WTC11 (cell line): Measurements from ENCODE around the gene RAMACL. TPM values are rescaled to one million over a fixed set of nuclear protein-coding genes. Genes with fewer than 3 reads are reported as not detected.

Experiments
- ATAC-seq: fragments of 200-7000 bp; cut with Tn5 transposase; 2 replicates; pipeline ENCODE4 v1.10.0; 2021; ENCODE audit warnings: mild to moderate bottlenecking, moderate library complexity
- CTCF ChIA-PET: fragments of 300-600 bp; sonication (Branson Sonifier 250); formaldehyde crosslinking; loops from one replicate; lab custom pipeline; 2021; ENCODE audit warnings: antibody characterized with exemption; lab: Charles Lee
- POLR2A ChIA-PET: fragments of 350-600 bp; sonication (Branson Sonifier 250); formaldehyde crosslinking; loops from one replicate; lab custom pipeline; 2021; ENCODE audit warnings: antibody characterized with exemption; lab: Charles Lee
- DNase-seq: peaks from one replicate; pipeline ENCODE4 v3.0.0; 2021; ENCODE audit warnings: low spot score
- H3K27ac Mint-ChIP-seq: 2 replicates; pipeline ENCODE4 v1.8.0; 2021; ENCODE audit warnings: mixed read lengths
- H3K27me3 Mint-ChIP-seq: 2 replicates; pipeline ENCODE4 v1.8.0; 2021; ENCODE audit warnings: low read depth, mild to moderate bottlenecking, moderate library complexity, mixed read lengths
- H3K36me3 Mint-ChIP-seq: 2 replicates; pipeline ENCODE4 v1.8.0; 2021; ENCODE audit warnings: mixed read lengths
- H3K4me1 Mint-ChIP-seq: 2 replicates; pipeline ENCODE4 v1.8.0; 2022; ENCODE audit warnings: mixed read lengths
- H3K4me3 Mint-ChIP-seq: 2 replicates; pipeline ENCODE4 v1.8.0; 2021; ENCODE audit warnings: mild to moderate bottlenecking, moderate library complexity, mixed read lengths
- H3K9me3 Mint-ChIP-seq: 2 replicates; pipeline ENCODE4 v1.8.0; 2021; ENCODE audit warnings: mixed read lengths
- EMX1 ChIP-seq: fragments of 250-450 bp; sonication (Bioruptor Pico); IDR thresholded peaks from 2 replicates; pipeline ENCODE4 v1.8.0; 2021; ENCODE audit warnings: mild to moderate bottlenecking
- FOXK1 ChIP-seq: sonication (generic); formaldehyde crosslinking; IDR thresholded peaks from 2 replicates; pipeline ENCODE4 v1.8.0; 2022; ENCODE audit warnings: mild to moderate bottlenecking, moderate library complexity, missing genetic modification reagents
- NR1H2 ChIP-seq: sonication (generic); formaldehyde crosslinking; IDR thresholded peaks from 2 replicates; pipeline ENCODE4 v1.9.0; 2021; ENCODE audit warnings: mild to moderate bottlenecking, moderate library complexity, missing genetic modification reagents
- NR3C1 ChIP-seq: sonication (generic); formaldehyde crosslinking; conservative IDR thresholded peaks from 2 replicates; pipeline ENCODE4 v1.8.1; 2023; ENCODE audit warnings: low read depth, mild to moderate bottlenecking, missing genetic modification reagents
- RORB ChIP-seq: fragments of 250-450 bp; sonication (Bioruptor Pico); IDR thresholded peaks from 2 replicates; pipeline ENCODE4 v1.9.0; 2021; ENCODE audit warnings: mild to moderate bottlenecking
- SP1 ChIP-seq: sonication (generic); formaldehyde crosslinking; conservative IDR thresholded peaks from 2 replicates; pipeline ENCODE4 v1.8.1; 2022; ENCODE audit warnings: missing genetic modification reagents
- TEAD4 ChIP-seq: sonication (generic); formaldehyde crosslinking; IDR thresholded peaks from 2 replicates; pipeline ENCODE4 v1.8.0; 2022; ENCODE audit warnings: mild to moderate bottlenecking, missing genetic modification reagents
- total RNA-seq: library from RNA; stranded (reverse); gene quantifications from 3 replicates; pipeline ENCODE4 v1.2.3, GENCODE V29; 2021
- TF ChIP-seq, protein P1 (sequence below): sonication (generic); formaldehyde crosslinking; IDR thresholded peaks from 2 replicates; pipeline ENCODE4 v1.8.1; 2023; ENCODE audit warnings: mild to moderate bottlenecking, missing genetic modification reagents, borderline replicate concordance
- TF ChIP-seq, protein P2 (sequence below): sonication (generic); formaldehyde crosslinking; IDR thresholded peaks from 2 replicates; pipeline ENCODE4 v1.8.0; 2022; ENCODE audit warnings: mild to moderate bottlenecking, missing genetic modification reagents
- TF ChIP-seq, protein P3 (sequence below): sonication (generic); formaldehyde crosslinking; IDR thresholded peaks from 2 replicates; pipeline ENCODE4 v1.8.0; 2022; ENCODE audit warnings: mild to moderate bottlenecking, missing genetic modification reagents
- TF ChIP-seq, protein P4 (sequence below): fragments of 250-450 bp; sonication (Bioruptor Pico); IDR thresholded peaks from 2 replicates; pipeline ENCODE4 v1.9.0; 2021; ENCODE audit warnings: mild to moderate bottlenecking, borderline replicate concordance
- TF ChIP-seq, protein P5 (sequence below): sonication (generic); formaldehyde crosslinking; IDR thresholded peaks from 2 replicates; pipeline ENCODE4 v1.8.0; 2023; ENCODE audit warnings: missing genetic modification reagents, mild to moderate bottlenecking, borderline replicate concordance
- TF ChIP-seq, protein P6 (sequence below): sonication (generic); formaldehyde crosslinking; IDR thresholded peaks from 2 replicates; pipeline ENCODE4 v1.8.1; 2023; ENCODE audit warnings: mild to moderate bottlenecking, missing genetic modification reagents, moderate library complexity

Gene RAMACL
- total RNA-seq, 1 experiment from 2014 or later: 0.79 TPM

DNA sequence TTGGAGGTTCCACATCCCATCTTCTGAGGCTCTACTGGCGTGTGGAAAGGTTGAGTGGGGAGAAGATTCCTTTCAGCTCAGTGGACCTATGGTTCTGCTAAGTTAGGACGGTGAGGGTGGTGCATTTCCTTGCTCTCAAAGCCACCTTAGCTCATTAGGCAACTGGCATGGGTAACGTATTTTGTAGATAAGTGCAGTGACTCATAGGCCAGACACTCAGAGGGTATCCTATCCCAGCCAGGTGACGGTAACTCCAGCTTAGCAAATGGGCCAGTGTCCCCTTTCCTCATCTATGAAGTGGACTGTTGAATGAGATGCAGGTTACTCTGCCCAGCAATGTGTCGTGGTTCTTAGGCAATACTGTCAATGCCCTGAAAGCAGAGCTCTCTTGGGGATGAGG is 36.8 kb upstream of the RAMACL start:
- ChIA-PET POLR2A (no interaction called here), CTCF (no interaction called here)
- DNase-seq (no peak), ATAC-seq (no peak)
- peaks cover 19% of the 10 kb centered on the region for H3K27me3 Mint-ChIP-seq
- no peak overlapping the region for H3K4me3 Mint-ChIP-seq
- H3K36me3 Mint-ChIP-seq: peaks cover 8% of the 10 kb centered on the region
- TF ChIP-seq FOXK1 (CRISPR knock-in tag) (no peak), TEAD4 (CRISPR knock-in tag) (no peak)
- TF ChIP-seq, protein P1, sequence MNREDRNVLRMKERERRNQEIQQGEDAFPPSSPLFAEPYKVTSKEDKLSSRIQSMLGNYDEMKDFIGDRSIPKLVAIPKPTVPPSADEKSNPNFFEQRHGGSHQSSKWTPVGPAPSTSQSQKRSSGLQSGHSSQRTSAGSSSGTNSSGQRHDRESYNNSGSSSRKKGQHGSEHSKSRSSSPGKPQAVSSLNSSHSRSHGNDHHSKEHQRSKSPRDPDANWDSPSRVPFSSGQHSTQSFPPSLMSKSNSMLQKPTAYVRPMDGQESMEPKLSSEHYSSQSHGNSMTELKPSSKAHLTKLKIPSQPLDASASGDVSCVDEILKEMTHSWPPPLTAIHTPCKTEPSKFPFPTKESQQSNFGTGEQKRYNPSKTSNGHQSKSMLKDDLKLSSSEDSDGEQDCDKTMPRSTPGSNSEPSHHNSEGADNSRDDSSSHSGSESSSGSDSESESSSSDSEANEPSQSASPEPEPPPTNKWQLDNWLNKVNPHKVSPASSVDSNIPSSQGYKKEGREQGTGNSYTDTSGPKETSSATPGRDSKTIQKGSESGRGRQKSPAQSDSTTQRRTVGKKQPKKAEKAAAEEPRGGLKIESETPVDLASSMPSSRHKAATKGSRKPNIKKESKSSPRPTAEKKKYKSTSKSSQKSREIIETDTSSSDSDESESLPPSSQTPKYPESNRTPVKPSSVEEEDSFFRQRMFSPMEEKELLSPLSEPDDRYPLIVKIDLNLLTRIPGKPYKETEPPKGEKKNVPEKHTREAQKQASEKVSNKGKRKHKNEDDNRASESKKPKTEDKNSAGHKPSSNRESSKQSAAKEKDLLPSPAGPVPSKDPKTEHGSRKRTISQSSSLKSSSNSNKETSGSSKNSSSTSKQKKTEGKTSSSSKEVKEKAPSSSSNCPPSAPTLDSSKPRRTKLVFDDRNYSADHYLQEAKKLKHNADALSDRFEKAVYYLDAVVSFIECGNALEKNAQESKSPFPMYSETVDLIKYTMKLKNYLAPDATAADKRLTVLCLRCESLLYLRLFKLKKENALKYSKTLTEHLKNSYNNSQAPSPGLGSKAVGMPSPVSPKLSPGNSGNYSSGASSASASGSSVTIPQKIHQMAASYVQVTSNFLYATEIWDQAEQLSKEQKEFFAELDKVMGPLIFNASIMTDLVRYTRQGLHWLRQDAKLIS: no peak
- H3K9me3 Mint-ChIP-seq: no peaks in the 10 kb centered on the region
- H3K27ac Mint-ChIP-seq: no peak overlapping the region
- H3K4me1 Mint-ChIP-seq: peaks cover 60% of the 10 kb centered on the region

DNA sequence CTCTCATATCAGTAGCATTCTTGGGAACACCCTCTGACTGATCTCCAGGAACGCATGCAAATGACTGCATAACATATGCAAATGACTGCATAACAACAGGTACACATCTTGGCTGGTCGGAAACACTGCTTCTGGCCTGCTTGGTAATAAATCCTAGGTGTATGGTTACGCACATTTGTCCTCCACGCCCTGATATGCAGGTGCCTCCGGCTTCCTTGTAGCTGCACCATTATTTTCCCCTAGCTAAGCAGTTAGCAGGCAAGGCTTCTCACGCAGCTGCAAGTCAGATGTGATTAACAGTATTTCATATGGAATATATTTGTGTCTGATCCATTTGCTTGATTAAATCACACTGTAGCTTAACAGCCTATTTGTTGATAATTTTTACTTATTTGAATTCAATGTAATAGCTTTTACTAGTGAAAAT is 34.6 kb upstream of the RAMACL start:
- Mint-ChIP-seq H3K36me3 (peaks cover 13% of the 10 kb centered on the region), H3K4me3 (0 out of 2 replicates have a peak overlapping the region, but pooled peaks have one; percentile 4), H3K27ac (peak overlapping the region; percentile 87; the same call in 1 of the 2 replicates)
- POLR2A ChIA-PET: no interaction called here
- TF ChIP-seq RORB (CRISPR knock-in tag): no peak
- TF ChIP-seq, protein P2, sequence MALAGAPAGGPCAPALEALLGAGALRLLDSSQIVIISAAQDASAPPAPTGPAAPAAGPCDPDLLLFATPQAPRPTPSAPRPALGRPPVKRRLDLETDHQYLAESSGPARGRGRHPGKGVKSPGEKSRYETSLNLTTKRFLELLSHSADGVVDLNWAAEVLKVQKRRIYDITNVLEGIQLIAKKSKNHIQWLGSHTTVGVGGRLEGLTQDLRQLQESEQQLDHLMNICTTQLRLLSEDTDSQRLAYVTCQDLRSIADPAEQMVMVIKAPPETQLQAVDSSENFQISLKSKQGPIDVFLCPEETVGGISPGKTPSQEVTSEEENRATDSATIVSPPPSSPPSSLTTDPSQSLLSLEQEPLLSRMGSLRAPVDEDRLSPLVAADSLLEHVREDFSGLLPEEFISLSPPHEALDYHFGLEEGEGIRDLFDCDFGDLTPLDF (CRISPR knock-in tag): no peak
- TF ChIP-seq, protein P3, sequence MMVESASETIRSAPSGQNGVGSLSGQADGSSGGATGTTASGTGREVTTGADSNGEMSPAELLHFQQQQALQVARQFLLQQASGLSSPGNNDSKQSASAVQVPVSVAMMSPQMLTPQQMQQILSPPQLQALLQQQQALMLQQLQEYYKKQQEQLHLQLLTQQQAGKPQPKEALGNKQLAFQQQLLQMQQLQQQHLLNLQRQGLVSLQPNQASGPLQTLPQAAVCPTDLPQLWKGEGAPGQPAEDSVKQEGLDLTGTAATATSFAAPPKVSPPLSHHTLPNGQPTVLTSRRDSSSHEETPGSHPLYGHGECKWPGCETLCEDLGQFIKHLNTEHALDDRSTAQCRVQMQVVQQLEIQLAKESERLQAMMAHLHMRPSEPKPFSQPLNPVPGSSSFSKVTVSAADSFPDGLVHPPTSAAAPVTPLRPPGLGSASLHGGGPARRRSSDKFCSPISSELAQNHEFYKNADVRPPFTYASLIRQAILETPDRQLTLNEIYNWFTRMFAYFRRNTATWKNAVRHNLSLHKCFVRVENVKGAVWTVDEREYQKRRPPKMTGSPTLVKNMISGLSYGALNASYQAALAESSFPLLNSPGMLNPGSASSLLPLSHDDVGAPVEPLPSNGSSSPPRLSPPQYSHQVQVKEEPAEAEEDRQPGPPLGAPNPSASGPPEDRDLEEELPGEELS (CRISPR knock-in tag): no peak
- TF ChIP-seq NR1H2 (CRISPR knock-in tag): no peak
- TF ChIP-seq NR3C1 (CRISPR knock-in tag): no peak
- TF ChIP-seq SP1 (CRISPR knock-in tag): no peak
- TF ChIP-seq, protein P4, sequence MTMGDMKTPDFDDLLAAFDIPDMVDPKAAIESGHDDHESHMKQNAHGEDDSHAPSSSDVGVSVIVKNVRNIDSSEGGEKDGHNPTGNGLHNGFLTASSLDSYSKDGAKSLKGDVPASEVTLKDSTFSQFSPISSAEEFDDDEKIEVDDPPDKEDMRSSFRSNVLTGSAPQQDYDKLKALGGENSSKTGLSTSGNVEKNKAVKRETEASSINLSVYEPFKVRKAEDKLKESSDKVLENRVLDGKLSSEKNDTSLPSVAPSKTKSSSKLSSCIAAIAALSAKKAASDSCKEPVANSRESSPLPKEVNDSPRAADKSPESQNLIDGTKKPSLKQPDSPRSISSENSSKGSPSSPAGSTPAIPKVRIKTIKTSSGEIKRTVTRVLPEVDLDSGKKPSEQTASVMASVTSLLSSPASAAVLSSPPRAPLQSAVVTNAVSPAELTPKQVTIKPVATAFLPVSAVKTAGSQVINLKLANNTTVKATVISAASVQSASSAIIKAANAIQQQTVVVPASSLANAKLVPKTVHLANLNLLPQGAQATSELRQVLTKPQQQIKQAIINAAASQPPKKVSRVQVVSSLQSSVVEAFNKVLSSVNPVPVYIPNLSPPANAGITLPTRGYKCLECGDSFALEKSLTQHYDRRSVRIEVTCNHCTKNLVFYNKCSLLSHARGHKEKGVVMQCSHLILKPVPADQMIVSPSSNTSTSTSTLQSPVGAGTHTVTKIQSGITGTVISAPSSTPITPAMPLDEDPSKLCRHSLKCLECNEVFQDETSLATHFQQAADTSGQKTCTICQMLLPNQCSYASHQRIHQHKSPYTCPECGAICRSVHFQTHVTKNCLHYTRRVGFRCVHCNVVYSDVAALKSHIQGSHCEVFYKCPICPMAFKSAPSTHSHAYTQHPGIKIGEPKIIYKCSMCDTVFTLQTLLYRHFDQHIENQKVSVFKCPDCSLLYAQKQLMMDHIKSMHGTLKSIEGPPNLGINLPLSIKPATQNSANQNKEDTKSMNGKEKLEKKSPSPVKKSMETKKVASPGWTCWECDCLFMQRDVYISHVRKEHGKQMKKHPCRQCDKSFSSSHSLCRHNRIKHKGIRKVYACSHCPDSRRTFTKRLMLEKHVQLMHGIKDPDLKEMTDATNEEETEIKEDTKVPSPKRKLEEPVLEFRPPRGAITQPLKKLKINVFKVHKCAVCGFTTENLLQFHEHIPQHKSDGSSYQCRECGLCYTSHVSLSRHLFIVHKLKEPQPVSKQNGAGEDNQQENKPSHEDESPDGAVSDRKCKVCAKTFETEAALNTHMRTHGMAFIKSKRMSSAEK (CRISPR knock-in tag): no peak
- TF ChIP-seq FOXK1 (CRISPR knock-in tag): no peak
- TF ChIP-seq, protein P5, sequence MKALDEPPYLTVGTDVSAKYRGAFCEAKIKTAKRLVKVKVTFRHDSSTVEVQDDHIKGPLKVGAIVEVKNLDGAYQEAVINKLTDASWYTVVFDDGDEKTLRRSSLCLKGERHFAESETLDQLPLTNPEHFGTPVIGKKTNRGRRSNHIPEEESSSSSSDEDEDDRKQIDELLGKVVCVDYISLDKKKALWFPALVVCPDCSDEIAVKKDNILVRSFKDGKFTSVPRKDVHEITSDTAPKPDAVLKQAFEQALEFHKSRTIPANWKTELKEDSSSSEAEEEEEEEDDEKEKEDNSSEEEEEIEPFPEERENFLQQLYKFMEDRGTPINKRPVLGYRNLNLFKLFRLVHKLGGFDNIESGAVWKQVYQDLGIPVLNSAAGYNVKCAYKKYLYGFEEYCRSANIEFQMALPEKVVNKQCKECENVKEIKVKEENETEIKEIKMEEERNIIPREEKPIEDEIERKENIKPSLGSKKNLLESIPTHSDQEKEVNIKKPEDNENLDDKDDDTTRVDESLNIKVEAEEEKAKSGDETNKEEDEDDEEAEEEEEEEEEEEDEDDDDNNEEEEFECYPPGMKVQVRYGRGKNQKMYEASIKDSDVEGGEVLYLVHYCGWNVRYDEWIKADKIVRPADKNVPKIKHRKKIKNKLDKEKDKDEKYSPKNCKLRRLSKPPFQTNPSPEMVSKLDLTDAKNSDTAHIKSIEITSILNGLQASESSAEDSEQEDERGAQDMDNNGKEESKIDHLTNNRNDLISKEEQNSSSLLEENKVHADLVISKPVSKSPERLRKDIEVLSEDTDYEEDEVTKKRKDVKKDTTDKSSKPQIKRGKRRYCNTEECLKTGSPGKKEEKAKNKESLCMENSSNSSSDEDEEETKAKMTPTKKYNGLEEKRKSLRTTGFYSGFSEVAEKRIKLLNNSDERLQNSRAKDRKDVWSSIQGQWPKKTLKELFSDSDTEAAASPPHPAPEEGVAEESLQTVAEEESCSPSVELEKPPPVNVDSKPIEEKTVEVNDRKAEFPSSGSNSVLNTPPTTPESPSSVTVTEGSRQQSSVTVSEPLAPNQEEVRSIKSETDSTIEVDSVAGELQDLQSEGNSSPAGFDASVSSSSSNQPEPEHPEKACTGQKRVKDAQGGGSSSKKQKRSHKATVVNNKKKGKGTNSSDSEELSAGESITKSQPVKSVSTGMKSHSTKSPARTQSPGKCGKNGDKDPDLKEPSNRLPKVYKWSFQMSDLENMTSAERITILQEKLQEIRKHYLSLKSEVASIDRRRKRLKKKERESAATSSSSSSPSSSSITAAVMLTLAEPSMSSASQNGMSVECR (CRISPR knock-in tag): no peak
- TF ChIP-seq EMX1: no peak
- TF ChIP-seq, protein P6, sequence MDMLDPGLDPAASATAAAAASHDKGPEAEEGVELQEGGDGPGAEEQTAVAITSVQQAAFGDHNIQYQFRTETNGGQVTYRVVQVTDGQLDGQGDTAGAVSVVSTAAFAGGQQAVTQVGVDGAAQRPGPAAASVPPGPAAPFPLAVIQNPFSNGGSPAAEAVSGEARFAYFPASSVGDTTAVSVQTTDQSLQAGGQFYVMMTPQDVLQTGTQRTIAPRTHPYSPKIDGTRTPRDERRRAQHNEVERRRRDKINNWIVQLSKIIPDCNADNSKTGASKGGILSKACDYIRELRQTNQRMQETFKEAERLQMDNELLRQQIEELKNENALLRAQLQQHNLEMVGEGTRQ: no peak
- TF ChIP-seq, all 79 proteins: peak for 0
- no peaks in the 10 kb centered on the region for H3K9me3 Mint-ChIP-seq
- CTCF ChIA-PET: interaction anchor here (0.7 to 1.8 kb wide), 3 partner anchors 10 to 313 kb away, joined by 3 to 4 read pairs (median 4); partner anchors contain the start of gene PRR18
- DNase-seq (peak; percentile 41), ATAC-seq (peak; percentile 89)
- H3K27me3 Mint-ChIP-seq: peaks cover 14% of the 10 kb centered on the region
- H3K4me1 Mint-ChIP-seq: peaks cover 60% of the 10 kb centered on the region
